NCI-H1105 (cell line): ENCODE data around the gene TMEM250.
A peak's percentile ranks its signal among the peaks of the same experiment; 100 is the strongest.

ENCODE experiments used
- DNase-seq: peaks from one replicate; lab custom pipeline; 2025; lab: John Stamatoyannopoulos, UW

TMEM250 gene

GRCh38 chr9:136082496-136083361, 35.9 kb downstream of the TMEM250 start:
- DNase-seq: no peak

DNA sequence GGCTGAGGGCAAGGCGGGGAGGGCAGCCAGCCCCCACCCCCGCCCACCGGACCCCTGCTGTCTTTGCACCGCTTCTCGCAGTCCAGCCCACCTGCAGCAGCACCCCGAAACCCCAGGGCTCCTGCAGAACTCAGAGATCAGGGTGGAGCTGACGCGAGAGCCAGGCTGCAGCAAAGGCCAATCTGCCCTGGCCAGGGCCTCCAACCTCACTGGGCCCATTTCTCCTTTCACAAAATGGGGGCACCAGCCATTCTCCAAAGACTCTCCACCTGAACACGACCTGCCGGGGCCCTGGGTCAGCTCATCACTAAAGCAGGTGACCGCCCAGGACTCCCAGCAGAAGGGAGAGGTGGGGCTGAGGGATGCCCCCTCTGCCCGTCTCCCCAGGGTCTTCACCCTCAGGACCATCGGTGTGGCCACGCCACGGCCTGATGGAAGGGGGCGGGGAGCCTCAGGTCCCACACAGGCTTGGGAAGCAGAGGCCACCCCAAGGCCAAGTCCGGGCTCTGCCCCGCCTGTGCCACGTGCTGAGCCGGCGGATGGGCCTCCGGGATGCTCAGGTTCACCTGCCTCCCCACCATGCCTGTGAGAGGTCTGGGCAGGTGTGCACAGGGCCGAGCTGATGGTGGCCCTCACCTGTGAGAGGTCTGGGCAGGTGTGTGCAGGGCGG, 36.7 kb downstream of the TMEM250 start:
- no peak for DNase-seq

DNA sequence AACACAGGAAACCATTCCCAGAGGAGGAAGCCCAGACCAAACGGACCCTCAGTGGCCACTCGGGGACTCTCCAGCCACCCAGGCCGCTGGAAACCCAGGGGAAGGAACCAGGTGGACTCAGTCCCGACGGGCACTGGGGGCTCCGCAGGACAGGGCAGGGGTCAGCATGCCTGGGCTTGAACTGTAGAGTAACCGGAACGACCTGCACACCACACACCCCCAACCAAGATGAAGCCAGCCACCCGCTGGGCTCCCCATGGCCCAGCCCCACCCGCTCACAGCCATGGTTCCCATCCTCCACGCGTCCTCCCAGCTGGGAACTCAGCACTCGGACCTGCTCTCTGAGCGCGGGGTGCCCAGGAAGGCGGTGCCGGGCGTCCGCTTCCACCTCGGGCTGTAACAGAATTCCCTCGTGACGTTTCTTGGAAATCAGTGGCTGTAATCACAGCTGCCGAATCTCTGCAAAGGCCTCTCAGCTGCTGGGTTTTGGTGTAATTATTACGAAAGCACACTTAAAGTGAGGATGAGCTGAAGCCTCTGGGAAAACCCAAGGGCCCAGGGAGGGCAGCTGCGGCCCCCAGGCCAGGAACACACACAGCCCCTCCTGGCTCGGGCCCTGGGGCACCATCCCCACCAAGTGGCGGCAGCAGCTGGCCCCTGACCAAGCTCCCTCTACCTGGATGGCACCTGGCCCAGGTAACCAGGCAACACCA, 37.4 kb downstream of the TMEM250 start:
- peak; percentile 64 for DNase-seq

DNA sequence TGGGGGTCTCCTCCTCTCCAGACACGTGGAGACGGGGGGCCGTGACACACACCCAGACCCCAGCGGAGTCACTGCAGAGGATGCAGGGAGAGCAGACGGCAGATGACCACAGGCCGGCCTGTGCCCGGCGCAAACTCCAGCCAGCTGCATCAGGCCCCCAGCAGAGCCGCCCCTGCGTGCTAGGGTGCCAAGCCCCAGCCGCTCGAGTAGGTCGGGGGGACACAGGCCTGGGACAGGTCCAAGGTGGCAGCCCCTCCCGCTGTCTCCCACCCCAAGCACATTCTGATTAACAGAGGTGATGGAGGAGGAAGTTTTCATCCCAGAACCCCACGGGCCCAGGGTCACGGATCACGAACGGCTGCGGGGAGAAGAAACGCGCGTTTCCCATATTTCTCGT, 38.0 kb downstream of the TMEM250 start:
- DNase-seq: no peak

- DNase-seq: no peak
These were observed 38.8 kb downstream of the TMEM250 start for GRCh38 chr9:136079916-136080246.

GRCh38 chr9:136079211-136079915, 39.3 kb downstream of the TMEM250 start:
- DNase-seq: peak; percentile 71

GRCh38 chr9:136078498-136079011, 40.1 kb downstream of the TMEM250 start:
- no peak for DNase-seq

- no peak for DNase-seq
These were observed 40.7 kb downstream of the TMEM250 start for GRCh38 chr9:136078024-136078423.

DNA sequence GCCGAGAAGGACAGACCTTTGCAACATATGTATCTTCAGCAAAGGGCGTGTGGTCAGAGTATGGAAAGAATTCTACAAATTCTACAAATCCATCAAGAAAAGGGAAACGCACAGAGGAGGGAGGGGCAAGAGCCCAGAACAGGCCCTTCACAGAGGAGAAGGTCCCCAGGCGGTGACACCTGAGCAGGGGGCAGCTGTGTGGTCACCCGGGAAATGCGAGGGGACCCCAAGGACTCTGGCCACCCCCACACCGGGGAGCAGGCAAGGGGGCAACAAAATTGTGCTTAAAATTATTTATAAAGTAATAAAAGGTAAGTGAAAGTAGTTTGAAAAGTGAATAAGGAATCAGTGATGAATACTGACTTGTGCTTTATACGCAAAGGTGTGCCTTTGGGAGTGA, 41.2 kb downstream of the TMEM250 start:
- no peak for DNase-seq

DNA sequence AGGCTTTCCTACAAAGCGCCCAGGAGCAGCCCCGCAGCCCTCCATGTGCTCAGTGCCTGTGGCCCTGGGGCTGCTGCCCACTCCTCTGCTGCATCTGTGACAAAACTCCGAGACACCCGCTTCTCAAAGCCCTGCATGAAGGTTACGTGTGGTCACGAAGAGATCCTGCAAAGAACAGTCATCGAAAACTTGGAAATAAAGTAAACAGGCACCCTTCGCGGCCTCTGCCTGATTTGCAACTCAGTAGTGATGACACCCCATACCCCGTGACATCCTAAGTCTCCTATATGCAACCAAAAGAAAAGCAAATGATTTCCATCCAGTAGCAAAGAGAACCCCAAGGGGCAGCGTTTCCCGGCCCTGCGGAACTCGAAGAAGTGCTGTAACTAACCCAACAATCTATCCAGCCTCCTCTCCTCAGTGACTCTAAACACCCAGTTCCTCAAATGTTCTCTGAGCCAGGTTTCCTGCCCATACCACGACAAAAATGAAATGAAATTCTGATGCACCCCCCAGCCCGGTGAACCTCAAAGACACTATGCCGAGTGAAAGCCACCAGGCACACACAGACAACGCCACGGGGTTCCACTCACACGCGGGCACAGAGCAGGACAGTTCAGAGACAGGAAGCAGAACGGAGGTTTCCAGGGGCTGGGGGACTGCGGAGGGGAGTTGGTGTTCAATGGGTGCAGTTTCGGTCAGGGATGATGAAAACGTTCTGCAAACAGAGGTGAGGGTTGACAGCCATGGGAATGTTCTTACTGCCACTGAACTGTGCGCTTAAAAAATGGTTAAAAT, 42.6 kb downstream of the TMEM250 start:
- DNase-seq: no peak

DNA sequence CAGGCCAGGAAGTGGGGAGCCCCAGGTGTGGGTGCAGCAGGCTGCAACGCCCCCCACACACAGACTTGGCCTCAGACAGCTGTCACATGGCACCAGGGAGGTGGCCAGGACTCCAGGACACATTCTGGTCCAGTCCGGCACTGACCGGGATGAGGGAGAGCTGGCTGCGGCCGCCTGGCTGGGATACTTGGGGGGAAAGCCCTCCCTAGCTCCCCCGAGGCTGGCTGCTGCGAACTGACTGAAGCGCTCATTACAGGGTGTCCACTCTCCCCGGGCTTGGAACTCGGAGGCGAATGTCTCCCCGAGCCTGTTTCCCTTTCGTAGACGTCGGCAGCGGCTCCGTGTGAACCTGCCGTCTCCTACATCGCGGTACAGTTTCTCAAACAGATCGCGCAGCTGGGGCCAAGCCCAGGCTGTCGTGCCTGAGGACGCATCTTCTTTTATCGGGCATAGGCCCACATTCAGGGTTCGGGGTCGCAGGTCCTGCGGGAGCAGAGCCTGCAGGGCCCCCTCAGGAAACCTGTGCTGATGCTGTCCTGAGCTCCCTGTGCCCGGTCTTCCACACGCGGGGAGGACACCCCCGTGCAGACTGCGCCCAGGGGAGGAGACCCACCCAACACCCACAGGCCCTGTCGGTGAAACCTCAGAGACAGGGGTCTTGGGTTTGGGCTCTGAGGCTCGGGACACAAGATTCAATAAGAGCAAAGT, 43.4 kb downstream of the TMEM250 start:
- DNase-seq: no peak

GRCh38 chr9:136074706-136075105, 44.0 kb downstream of the TMEM250 start:
- DNase-seq: no peak
